Right lung (tissue), 5 donors: ENCODE measurements around the gene KANSL2. TPM values are rescaled to one million over a fixed set of nuclear protein-coding genes. Genes with fewer than 3 reads are reported as not detected.

Experiments
- DNase-seq, 2 donors: peaks; one replicate each; pipeline ENCODE4 v3.0.0-alpha.2; 2013
- polyA plus RNA-seq, 5 donors: library from polyadenylated mRNA; unstranded; fragments of 120-200 nt; gene quantifications; one replicate each; pipeline versions ENCODE4 v1.2.1 to v1.2.3, GENCODE V29; 2013; ENCODE audit warnings: inconsistent platforms in 1 of 5, low replicate concordance in 1 of 5; ENCODE audit not compliant: insufficient read length in 5 of 5, insufficient read depth in 1 of 5

KANSL2 gene
- polyA plus RNA-seq, 5 donors: 49.4 to 63.3 (median 55.1) TPM

DNA sequence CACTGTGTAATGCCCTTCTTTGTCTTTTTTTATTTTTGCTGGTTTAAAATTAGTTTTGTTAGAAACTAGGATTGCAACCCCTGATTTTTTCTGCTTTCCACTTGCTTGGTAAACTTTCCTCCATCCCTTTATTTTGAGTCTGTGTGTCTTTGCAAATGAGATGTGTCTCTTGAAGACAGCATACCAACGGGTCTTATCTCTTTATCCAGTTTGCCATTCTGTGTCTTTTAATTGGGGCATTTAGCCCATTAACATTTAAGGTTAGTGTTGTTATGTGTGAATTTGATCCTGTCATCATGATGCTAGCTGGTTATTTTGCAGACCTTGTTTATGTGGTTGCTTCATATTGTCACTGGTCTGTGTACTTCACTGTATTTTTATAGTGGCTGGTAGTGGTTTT is 68.7 kb downstream of the KANSL2 start:
- DNase-seq: no peak

Other genes with a start within 250 kb of the KANSL2 start
- gene ANP32D, start 209.7 kb downstream of the KANSL2 start, polyA plus RNA-seq: under 1 TPM in 4 of 5 donors, not detected in 1; 0.13 to 0.54 (median 0.21) TPM
- 1 to 10 TPM in 1 of 5 donors, under 1 TPM in 4; 0.39 to 1.3 (median 0.73) TPM for gene C12orf54, start 199.7 kb downstream of the KANSL2 start, polyA plus RNA-seq
- not detected for gene OR8S1, start 156.6 kb downstream of the KANSL2 start, polyA plus RNA-seq
- not detected for gene LALBA, start 112.2 kb downstream of the KANSL2 start, polyA plus RNA-seq
- gene CCNT1, start 34.5 kb upstream of the KANSL2 start, polyA plus RNA-seq: 10 to 100 TPM; 24.0 to 35.7 (median 30.6) TPM
- gene ADCY6, start 106.9 kb upstream of the KANSL2 start, polyA plus RNA-seq: 10 to 100 TPM; 49.1 to 74.3 (median 56.9) TPM
- gene CACNB3, start 136.3 kb upstream of the KANSL2 start, polyA plus RNA-seq: 10 to 100 TPM; 27.1 to 37.2 (median 34.4) TPM
- gene DDX23, start 169.9 kb upstream of the KANSL2 start, polyA plus RNA-seq: 100 to 1,000 TPM in 4 of 5 donors, 10 to 100 TPM in 1; 99.6 to 120 (median 103) TPM
- gene RND1, start 183.6 kb upstream of the KANSL2 start, polyA plus RNA-seq: 1 to 10 TPM; 1.6 to 2.5 (median 1.9) TPM
- gene FKBP11, start 243.3 kb upstream of the KANSL2 start, polyA plus RNA-seq: 10 to 100 TPM; 16.0 to 26.9 (median 21.8) TPM